ENCODE results near the gene SIT1. TPM values are rescaled to one million over a fixed set of nuclear protein-coding genes. Genes with fewer than 3 reads are reported as not detected.

SIT1 gene
- total RNA-seq, 6 experiments from 2014 or later = 0.18 to 0.58 (median 0.37) TPM; not detected in 1

GRCh38 chr9:35681341-35682002 is 30.7 kb upstream of the SIT1 start:
- DNase-seq = peak in 1 of 3 donors; percentile 11

GRCh38 chr9:35680331-35681105 is 29.8 kb upstream of the SIT1 start:
- H3K4me1 ChIP-seq = peaks cover 0 to 6% (median 0%) of the 10 kb centered on the region in 4 donors
- ATAC-seq (no peak), DNase-seq (peak in 1 of 3 donors; percentile 9)
- intact Hi-C loops (cut with DNase I) = no loop called here
- peaks cover 0 to 8% of the 10 kb centered on the region in 2 donors for H3K27me3 ChIP-seq
- no peaks in the 10 kb centered on the region for H3K9me3 ChIP-seq
- 64% methylated on average over 11 of the region's 15 CpGs for WGBS (ENCODE audit: insufficient coverage, low coverage, low lambda C conversion rate, missing lambda C conversion rate)
- no peak overlapping the region for H3K27ac ChIP-seq
- no peak overlapping the region for H3K4me3 ChIP-seq
- H3K36me3 ChIP-seq = no peaks in the 10 kb centered on the region
- TF ChIP-seq POLR2A (IDR thresholded peaks at IDR 0.05) = no peak
- TF ChIP-seq CTCF (IDR thresholded peaks at IDR 0.05) = no peak

More at GRCh38 chr9:35681341-35682002, 30.7 kb upstream of the SIT1 start:
- intact Hi-C loops (cut with DNase I) = no loop called here
- Histone ChIP-seq H3K36me3 (no peaks in the 10 kb centered on the region), H3K4me3 (no peak overlapping the region), H3K27me3 (no peaks in the 10 kb centered on the region), H3K27ac (no peak overlapping the region), H3K4me1 (no peaks in the 10 kb centered on the region), H3K9me3 (no peaks in the 10 kb centered on the region)
- no CpG with 5 or more reads among the region's 3 CpGs for WGBS (ENCODE audit: insufficient coverage, low coverage, low lambda C conversion rate, missing lambda C conversion rate)
- no peak for TF ChIP-seq CTCF (IDR thresholded peaks at IDR 0.05)
- TF ChIP-seq POLR2A (IDR thresholded peaks at IDR 0.05) = no peak
- no peak for ATAC-seq

DNA sequence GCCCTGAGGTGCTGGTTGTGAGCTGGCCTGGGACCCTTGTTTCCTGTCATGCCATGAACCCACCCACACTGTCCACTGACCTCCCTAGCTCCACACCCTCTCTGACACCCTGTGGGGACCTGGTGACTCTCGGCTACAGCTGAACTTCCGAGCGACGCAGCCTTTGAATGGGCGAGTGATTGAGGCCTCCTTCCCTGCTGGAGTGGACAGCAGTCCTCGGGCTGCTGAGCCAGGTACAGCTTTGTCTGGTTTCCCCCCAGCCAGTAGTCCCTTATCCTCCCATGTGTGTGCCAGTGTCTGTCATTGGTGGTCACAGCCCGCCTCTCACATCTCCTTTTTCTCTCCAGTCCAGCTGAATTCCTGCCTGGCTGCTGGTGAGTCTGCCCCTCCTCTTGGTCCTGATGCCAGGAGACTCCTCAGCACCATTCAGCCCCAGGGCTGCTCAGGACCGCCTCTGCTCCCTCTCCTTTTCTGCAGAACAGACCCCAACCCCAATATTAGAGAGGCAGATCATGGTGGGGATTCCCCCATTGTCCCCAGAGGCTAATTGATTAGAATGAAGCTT is 29.1 kb upstream of the SIT1 start:
- Histone ChIP-seq H3K9me3 (no peaks in the 10 kb centered on the region), H3K36me3 (no peaks in the 10 kb centered on the region), H3K4me3 (no peak overlapping the region), H3K4me1 (peaks cover 0 to 6% (median 0%) of the 10 kb centered on the region in 4 donors), H3K27me3 (peaks cover 0 to 9% of the 10 kb centered on the region in 2 donors), H3K27ac (no peak overlapping the region)
- intact Hi-C loops (cut with DNase I) = no loop called here
- ATAC-seq (no peak), DNase-seq (peak in 1 of 3 donors; percentile 7)
- 73% methylated on average over 2 of the region's 8 CpGs for WGBS (ENCODE audit: insufficient coverage, low coverage, low lambda C conversion rate, missing lambda C conversion rate)
- no peak for TF ChIP-seq POLR2A (IDR thresholded peaks at IDR 0.05)
- TF ChIP-seq CTCF (IDR thresholded peaks at IDR 0.05) = no peak

GRCh38 chr9:35679091-35679490 is 28.4 kb upstream of the SIT1 start:
- WGBS (ENCODE audit: insufficient coverage, low coverage, low lambda C conversion rate, missing lambda C conversion rate) = 83% methylated on average over 4 of the region's 5 CpGs
- Histone ChIP-seq H3K4me1 (peaks cover 0 to 6% (median 0%) of the 10 kb centered on the region in 4 donors), H3K36me3 (no peaks in the 10 kb centered on the region), H3K27me3 (peaks cover 0 to 9% of the 10 kb centered on the region in 2 donors), H3K27ac (no peak overlapping the region), H3K9me3 (no peaks in the 10 kb centered on the region), H3K4me3 (no peak overlapping the region)
- intact Hi-C loops (cut with DNase I) = no loop called here
- TF ChIP-seq POLR2A (IDR thresholded peaks at IDR 0.05) = no peak
- no peak for TF ChIP-seq CTCF (IDR thresholded peaks at IDR 0.05)
- ATAC-seq (no peak), DNase-seq (no peak)

Measured in right lobe of liver (tissue), 6 donors.